SK-N-MC (cell line): ENCODE measurements around the gene PRADC1.

ENCODE experiments used
- DNase-seq: peaks from one replicate; pipeline ENCODE4 v3.0.0-alpha.2; 2011; ENCODE audit warnings: low read depth, low spot score
- H3K27ac ChIP-seq: fragments of 200-600 bp; sonication (generic); 2 replicates; pipeline ENCODE4 v1.5.1; 2016; ENCODE audit warnings: mixed run types
- H3K36me3 ChIP-seq: fragments of 200-600 bp; sonication (generic); 2 replicates; pipeline ENCODE4 v1.6.1; 2017; ENCODE audit warnings: antibody characterized with exemption, low read length, mixed read lengths; ENCODE audit not compliant: insufficient read depth
- H3K4me3 ChIP-seq: fragments of 200-600 bp; sonication (generic); 2 replicates; pipeline ENCODE4 v1.5.1; 2016
- H3K9ac ChIP-seq: fragments of 200-600 bp; sonication (generic); 2 replicates; pipeline ENCODE4 v1.8.0; 2017; ENCODE audit warnings: mixed run types, mixed read lengths; ENCODE audit not compliant: insufficient read length
- H3K9me3 ChIP-seq: fragments of 200-600 bp; sonication (generic); 2 replicates; pipeline ENCODE4 v1.6.1; 2017; ENCODE audit warnings: low read depth, mild to moderate bottlenecking, antibody characterized with exemption, low read length, moderate library complexity, mixed read lengths
- EZH2 ChIP-seq: fragments of 200-600 bp; sonication (generic); IDR thresholded peaks from one replicate; pipeline ENCODE4 v1.6.1; 2017; ENCODE audit warnings: antibody characterized with exemption
- FOXP2 ChIP-seq: optimal IDR thresholded peaks from 2 replicates; pipeline ENCODE3; 2011; ENCODE audit warnings: mild to moderate bottlenecking, moderate library complexity; ENCODE audit not compliant: insufficient read depth; ENCODE audit errors: extremely low read length, control extremely low read depth
- POLR2AphosphoS5 ChIP-seq: IDR thresholded peaks from 2 replicates; pipeline ENCODE4 v1.6.1; 2012; ENCODE audit warnings: mild to moderate bottlenecking, low read depth, low read length, borderline replicate concordance

The PRADC1 gene

GRCh38 chr2:73233154-73233931 lies at the start of gene PRADC1:
TSS of gene PRADC1 (minus strand) at chr2:73233239. CDS start at chr2:73233160, 79 bp downstream.
- Histone ChIP-seq H3K4me3 (peak within 1 kb of the TSS; percentile 94), H3K27ac (peak within 1 kb of the TSS; percentile 89)
- TF ChIP-seq POLR2AphosphoS5: peak; percentile 72
- TF ChIP-seq EZH2: no peak

GRCh38 chr2:73281244-73281643 lies 48.2 kb upstream of the PRADC1 start:
- H3K36me3 ChIP-seq: no peaks in the 10 kb centered on the region
- no peak overlapping the region for H3K27ac ChIP-seq
- H3K4me3 ChIP-seq: no peak overlapping the region
- H3K9ac ChIP-seq: no peak overlapping the region
- DNase-seq: no peak
- TF ChIP-seq POLR2AphosphoS5: no peak
- TF ChIP-seq FOXP2: no peak
- no peak for TF ChIP-seq EZH2
- no peaks in the 10 kb centered on the region for H3K9me3 ChIP-seq

More at GRCh38 chr2:73233154-73233931, at the start of gene PRADC1:
- no peaks in the 10 kb centered on the region for H3K9me3 ChIP-seq
- H3K36me3 ChIP-seq: peaks cover 28% of the 10 kb centered on the region
- peak within 1 kb of the TSS; percentile 76 for H3K9ac ChIP-seq
- DNase-seq: peak; percentile 92

- no peak overlapping the region for H3K4me3 ChIP-seq
- no peak for TF ChIP-seq FOXP2
- no peak for TF ChIP-seq EZH2
- no peak for TF ChIP-seq POLR2AphosphoS5
- H3K36me3 ChIP-seq: no peaks in the 10 kb centered on the region
- DNase-seq: no peak
- no peaks in the 10 kb centered on the region for H3K9me3 ChIP-seq
- H3K27ac ChIP-seq: no peak overlapping the region
- no peak overlapping the region for H3K9ac ChIP-seq
These were observed 46.8 kb upstream of the PRADC1 start for GRCh38 chr2:73279852-73280251.

GRCh38 chr2:73272270-73272669 lies 39.2 kb upstream of the PRADC1 start:
- no peak for DNase-seq

GRCh38 chr2:73269686-73270465 lies 36.8 kb upstream of the PRADC1 start:
- Histone ChIP-seq H3K9me3 (no peaks in the 10 kb centered on the region), H3K4me3 (no peak overlapping the region), H3K36me3 (no peaks in the 10 kb centered on the region), H3K27ac (no peak overlapping the region), H3K9ac (no peak overlapping the region)
- DNase-seq: no peak
- no peak for TF ChIP-seq FOXP2
- TF ChIP-seq EZH2: no peak
- no peak for TF ChIP-seq POLR2AphosphoS5

More at GRCh38 chr2:73272270-73272669, 39.2 kb upstream of the PRADC1 start:
- H3K4me3 ChIP-seq: no peak overlapping the region
- H3K36me3 ChIP-seq: no peaks in the 10 kb centered on the region
- no peak overlapping the region for H3K9ac ChIP-seq
- no peak overlapping the region for H3K27ac ChIP-seq
- TF ChIP-seq POLR2AphosphoS5 (no peak), FOXP2 (no peak), EZH2 (no peak)
- no peaks in the 10 kb centered on the region for H3K9me3 ChIP-seq

GRCh38 chr2:73268830-73269685 lies 36.0 kb upstream of the PRADC1 start:
- Histone ChIP-seq H3K4me3 (no peak overlapping the region), H3K9ac (no peak overlapping the region), H3K9me3 (no peaks in the 10 kb centered on the region), H3K27ac (no peak overlapping the region), H3K36me3 (no peaks in the 10 kb centered on the region)
- TF ChIP-seq FOXP2 (no peak), EZH2 (no peak), POLR2AphosphoS5 (no peak)
- DNase-seq: no peak

- no peaks in the 10 kb centered on the region for H3K36me3 ChIP-seq
- DNase-seq: no peak
- no peak overlapping the region for H3K27ac ChIP-seq
- no peak overlapping the region for H3K9ac ChIP-seq
- H3K4me3 ChIP-seq: no peak overlapping the region
- H3K9me3 ChIP-seq: no peaks in the 10 kb centered on the region
- TF ChIP-seq POLR2AphosphoS5: no peak
- TF ChIP-seq FOXP2: no peak
- no peak for TF ChIP-seq EZH2
These were observed 35.4 kb upstream of the PRADC1 start for GRCh38 chr2:73268366-73268829.
